Activated CD4-positive, alpha-beta T cell treated with anti-CD3 and anti-CD28 coated beads for 4 hours (primary cell): ENCODE measurements around the gene DLK1.

Experiments
- DNase-seq, 2 donors: peaks; one replicate each; pipeline ENCODE4 v3.0.0-alpha.2; 2020

DLK1 gene

DNA sequence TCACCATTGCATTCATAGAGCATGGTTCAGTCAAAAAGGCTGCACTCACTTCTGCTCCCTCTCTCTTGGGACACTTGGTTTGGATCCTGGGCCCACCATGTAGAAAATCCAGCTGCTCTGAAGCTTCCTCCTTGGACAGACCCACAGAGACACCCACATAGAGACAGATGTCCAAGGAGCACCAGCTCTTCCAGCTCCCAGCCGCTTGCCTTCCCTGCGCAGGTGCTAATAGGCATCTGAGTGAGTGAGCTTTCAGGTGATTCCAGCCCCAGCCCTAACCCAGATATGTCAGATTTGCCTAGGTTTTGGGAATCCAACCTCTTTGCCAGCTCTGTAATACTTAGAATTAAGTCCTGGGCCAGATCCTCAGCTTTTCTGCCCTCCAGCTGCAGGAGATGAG, 38.6 kb downstream of the DLK1 start:
- DNase-seq = no peak

DNA sequence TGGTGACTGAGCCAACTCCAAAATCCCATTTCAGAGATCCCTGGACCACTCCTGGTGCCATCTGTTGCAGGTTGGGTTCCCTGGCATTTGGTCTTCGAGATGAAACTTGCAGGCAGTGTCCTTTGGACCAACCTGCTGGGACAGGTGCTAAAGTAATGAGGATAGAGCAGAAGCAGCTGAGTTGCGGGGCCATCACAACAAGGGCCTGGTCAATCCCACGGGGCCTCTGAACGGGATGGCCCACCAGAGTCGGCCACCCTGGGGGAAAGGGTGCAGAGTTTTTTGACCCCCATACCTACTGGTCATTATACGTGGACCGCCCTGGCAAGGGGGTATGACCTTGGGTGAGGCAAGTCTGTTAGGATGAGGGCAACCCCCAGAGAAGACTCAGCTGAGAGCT, 39.3 kb downstream of the DLK1 start:
- no peak for DNase-seq

DNA sequence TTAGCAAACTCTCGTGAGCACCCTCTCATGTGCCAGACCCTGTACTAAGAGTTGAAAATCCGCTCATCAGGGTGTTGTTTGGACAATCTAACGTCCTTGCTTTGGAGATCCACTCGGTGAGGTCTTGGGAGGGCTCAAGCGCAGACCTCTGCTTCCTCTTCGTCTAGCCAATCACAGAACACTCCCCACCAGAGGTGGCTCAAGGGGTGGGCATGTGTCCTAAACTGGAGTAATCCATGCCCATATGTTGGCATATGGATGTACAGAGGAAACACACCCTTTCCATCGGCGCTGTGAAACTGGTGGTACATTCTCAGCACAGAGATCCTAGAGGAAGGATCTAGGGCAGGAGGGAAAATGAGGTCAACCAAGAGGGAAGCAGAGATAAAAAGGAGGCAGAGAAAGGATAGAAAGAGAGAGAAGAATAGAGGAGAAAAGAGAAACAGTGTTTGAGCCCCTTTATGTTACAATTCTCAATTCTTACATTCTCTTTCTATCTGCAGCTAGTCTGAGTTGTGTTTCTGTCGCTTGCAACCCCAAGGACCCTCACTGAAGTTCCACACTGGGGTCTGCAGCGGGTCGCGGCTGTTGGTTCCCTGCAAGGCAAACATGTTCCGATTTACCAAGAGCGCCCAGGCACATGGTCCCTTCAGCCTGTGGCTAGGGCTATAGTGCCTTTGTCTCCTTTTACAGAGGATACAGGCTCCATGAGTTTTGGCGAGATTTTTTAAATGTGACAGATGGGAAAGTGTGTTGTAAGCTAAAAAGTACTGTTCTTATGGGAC, 40.5 kb downstream of the DLK1 start:
- no peak for DNase-seq

DNA sequence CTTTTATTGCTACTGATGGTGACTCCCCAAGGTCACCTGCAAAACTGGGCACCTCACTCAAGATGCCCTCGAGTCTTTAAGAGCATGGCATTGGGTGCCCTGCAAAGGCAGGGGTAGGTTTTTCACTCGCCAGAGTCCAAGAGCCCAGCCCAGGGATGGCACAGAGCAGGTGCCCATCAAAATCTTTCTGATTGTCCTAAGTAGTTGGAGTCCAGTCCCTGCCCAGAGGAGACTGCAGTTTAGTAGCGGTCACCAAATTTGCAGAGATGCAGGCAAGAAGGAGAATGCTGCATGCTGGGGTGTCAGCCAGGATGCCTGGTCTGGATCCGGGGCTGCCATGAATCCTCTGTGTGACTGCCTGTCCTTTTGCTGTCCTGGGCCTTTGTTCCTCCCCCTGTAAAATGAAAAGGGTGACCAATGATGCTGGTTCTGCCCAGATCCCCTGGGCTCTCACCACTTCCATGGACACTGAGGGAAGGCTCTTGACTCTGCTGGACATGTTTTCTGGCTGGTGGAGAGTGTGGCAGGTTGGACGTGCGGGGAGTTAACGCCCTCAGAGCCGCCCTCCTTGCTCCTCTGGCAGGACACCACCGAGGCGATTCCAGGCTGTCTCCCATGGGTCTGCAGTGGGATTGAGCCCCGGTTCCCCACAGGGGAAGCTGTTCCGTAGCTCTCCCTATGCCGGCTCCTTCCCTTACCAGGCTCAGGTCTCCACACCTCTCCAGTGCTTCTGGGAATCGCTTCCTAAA, 41.3 kb downstream of the DLK1 start:
- no peak for DNase-seq

DNA sequence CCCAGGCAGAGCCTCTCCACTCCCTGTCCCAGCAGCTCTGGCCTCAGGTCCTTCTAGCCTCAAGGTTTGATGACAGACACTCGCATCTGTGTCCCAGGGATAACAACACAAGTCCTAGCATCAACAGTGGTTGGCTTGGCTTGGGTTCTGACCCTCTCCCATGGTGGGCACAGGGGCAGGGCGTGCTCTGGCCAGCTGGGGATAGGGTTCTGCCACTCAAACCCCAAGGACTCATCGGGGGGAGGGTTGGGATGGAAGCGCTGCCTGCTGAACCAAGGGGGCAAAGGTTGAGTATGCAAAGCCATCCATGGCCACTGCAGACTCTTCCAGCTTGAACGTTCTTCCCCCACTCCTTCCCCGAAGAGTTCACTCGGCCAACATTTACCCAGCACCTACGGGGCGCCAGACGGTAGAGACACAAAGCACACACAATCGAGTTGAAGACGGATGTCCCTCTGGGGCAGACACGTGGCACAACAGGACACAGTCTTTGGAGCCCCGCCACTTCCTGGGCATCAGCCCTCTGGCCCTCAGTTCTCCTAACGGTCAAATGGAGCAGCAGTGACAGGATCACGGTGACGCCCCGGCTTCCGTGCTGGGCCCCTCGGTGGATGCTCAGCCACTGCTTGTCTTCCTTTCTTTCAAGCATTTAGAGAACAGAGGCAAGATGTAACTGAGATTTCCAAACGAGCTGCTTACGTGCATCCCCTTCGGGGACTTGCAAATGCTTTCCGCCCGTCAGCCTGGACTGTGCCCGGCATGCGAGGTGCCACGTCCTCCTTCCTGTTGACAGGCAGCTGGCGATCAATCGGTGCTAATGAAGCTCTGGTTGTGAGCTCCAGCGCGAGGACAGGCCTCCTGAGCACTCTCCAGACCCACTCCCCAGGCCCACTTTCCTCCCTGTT, 42.6 kb downstream of the DLK1 start:
- DNase-seq = no peak

DNA sequence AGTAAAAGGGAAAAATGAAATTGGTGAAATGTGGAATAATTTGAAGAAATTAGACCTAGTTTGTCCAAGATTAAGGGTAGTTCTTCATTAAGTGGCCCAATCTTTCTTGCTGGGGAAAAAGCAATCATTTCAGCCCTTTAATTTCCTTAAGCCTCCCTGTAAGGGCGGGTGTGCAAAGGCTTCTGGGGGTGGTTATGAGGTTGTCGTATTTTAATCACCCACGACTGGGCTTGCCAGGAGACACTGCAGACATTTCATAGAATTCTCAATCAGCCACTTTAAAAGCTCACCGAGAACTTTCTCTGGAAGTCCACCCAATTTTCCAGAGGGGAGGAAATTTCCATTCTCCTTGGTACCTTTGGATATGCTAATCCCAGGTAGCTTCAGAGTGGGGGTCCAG, 43.4 kb downstream of the DLK1 start:
- DNase-seq = no peak

DNA sequence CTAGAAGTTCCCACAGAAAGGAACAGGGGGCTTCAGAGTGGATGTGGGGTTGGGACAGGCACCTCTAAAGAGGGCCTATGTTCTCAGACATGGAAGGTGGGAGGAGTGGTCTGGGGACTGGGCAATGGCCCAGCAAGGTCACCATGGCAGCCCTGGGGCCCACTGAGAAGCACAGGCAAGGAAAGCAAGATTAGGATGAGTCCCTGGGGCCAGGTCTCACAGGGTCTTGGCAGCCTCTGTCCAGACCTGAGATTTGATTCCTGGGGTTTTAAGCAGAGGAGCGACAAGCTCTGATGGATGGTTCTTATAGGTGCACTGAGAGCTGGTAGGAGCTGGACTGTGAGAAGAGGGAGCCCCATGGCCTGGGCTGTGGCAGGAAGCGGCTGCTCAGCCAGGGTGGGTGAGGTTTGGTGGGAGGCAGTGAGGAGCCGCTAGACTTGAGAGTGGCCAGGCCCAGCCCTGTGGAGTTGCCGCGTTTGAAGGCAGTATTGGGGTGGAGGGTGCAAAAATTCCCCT, 44.0 kb downstream of the DLK1 start:
- DNase-seq = no peak

DNA sequence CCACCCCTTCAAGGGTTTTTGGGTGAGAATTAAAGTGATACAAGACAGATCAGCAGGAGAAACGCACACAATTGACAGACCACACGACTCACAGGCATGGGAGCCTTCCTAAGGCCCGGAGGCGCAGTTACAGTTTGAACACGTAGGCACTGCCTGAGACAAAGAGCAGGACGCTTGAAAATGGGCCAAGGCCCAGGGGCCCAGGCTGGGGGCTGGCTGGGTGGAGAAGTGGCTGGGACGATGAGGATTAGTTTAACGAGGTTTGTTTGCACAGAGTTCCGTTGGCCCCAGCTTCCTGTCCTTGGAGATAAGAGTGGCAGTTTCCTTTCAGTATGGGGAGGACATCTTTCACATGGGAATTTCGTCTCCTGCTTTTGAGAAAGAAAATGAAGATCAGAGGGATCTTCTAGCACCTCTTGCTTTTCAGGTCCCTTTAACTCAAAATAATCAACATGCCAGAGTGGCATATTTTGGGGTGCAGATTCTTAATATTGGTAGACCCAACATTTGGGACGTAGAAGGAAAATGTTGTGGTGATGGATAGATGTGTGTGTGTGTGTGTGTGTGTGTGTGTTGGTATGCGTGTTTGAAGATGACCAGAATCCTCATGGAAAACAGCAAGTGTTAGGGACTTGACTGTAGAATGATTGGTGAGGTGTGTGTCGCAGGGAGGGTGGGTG, 44.6 kb downstream of the DLK1 start:
- DNase-seq = no peak

DNA sequence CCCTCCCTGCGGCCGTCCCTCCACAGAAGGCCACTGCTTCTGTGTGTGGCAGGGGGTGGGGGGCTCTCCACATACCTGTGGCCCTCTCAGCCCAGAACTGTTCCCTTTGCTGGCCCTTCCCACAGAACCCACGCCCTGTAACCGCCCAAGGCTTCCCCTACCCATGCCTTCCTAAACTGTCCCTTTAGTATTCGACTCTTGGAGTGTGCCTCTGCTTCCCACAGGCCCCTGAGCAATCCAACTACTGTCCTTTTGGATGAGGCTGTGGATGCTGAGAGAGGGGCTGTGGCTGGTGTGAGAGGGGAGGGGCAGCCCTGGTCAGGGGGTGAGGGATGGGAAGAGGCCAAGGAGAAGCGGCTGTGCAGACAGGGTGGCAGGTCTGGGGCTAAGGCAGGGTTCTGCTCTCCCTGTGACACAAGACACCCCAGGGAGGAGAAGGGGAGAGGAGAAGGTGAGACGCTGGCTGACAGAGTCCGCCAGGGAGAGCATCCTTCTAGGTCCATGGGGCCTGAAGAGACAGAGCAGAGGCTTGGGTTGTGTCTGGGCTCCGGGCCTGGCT, 46.0 kb downstream of the DLK1 start:
- no peak for DNase-seq

DNA sequence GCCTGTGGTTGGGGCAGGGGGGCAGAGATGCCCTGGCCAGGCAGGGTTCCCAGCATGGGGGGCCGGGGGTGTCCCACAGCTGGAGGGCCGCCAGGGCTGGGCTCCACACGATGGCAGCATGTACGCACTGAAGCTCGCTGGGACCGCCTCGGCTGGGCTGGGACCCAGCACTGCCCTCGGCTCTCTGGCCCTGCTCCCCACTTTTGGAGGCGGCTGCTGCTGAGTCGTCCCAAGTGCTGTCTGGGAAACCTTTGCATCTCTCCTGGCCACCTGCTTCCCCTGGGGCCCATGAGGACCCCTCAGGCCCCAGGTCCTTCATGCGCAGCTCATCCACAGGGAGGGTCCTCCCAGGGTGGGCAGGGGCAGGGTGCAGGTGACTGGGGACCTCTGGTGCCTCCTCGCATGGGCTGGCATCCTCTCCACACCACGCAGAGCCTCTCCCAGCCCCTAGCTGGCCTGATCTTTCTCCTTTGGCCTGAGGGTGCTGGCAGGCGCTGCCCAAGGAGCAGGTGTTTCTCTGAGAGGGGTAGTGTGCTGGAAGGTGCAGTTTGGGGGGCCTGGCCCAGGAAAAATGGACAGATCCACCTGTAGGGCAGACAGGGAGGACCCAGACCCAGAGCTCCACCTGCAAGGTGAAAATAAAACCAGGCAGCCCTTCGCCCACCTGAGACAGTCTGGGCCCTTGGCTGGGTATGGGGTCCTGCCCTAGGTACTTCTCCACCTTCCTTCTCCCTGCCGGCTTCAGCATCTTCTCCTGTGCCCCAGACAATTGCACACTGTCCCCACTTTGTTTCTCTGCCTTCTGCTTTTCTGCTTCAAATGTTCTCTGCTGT, 46.9 kb downstream of the DLK1 start:
- no peak for DNase-seq

DNA sequence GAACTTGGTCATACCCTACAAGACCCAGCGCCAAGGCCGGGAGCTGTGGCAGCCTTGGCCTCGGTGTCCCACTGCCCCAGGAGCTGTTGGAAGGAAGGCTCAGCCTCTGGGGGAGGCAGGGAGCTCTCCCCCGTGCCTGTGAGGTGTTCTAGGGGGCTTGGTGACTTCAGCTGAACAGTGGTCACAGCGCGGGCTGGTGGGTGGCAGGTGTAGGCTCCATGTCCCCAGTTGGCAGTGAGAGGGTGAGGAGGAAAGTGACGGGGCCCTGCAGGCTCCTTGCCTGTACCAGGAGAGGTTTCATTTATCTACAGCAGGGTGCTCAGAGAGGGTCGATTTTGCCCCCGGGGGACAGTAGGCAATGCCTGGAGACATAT, 47.5 kb downstream of the DLK1 start:
- DNase-seq = no peak

DNA sequence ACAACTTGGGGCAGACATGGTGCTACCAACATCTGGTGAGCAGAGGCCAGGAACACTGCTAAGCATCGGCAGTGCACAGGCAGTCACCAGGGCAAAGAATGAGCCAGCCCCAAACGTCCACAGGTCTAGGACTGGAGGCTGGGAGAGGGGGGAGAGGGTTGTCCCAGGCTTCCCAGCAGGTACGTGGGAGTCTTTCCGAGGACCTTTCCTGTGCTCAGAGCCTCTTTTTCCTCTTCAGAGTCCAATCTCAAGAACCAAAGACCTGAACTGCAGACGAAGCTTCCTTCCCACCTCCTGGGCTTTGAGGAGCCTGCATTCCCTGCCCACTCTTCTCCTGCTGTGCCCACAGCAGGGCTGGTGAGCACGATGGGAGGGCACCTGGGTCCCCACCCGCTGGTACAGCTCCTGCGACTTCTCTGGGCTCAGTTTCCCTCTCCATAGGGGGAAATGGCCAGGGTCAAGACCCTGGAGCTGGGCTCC, 48.7 kb downstream of the DLK1 start:
- DNase-seq = no peak

DNA sequence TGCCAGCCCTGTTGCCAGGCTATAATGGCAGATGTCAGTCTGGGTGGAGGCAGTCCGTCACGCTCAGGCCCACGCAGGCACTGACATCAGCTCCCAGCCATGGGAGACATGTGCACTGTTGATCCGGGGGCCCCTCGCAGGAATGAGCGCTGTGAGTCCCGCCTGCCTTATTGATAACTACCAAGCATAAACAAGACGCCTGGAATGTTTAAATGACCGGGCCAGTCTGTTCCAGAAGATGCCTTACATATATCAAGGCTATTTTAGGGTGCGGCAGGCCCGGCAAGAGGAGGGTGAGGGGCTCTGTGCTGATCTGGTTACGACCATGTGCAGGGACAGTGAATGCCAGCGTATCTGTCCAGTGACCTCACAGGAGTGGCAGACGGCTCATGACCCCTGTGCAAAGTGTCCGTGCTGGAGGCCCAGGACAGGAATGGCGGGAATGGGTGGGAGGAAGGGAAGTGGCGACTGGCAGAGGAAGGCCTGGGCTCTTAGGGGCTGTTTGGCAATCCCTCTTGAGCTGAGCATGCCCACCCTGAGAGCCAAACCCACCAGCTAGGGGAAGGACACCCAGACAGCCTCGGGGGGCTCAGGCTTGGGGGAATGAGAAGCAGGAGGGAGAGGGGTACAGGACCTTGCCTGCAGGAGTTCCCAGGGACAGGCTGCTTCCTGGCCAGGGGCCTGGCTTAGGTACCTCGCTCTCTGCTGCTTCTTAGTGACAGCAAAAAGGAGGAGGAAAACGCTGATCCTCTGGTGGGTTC, 49.3 kb downstream of the DLK1 start:
- DNase-seq = no peak

DNA sequence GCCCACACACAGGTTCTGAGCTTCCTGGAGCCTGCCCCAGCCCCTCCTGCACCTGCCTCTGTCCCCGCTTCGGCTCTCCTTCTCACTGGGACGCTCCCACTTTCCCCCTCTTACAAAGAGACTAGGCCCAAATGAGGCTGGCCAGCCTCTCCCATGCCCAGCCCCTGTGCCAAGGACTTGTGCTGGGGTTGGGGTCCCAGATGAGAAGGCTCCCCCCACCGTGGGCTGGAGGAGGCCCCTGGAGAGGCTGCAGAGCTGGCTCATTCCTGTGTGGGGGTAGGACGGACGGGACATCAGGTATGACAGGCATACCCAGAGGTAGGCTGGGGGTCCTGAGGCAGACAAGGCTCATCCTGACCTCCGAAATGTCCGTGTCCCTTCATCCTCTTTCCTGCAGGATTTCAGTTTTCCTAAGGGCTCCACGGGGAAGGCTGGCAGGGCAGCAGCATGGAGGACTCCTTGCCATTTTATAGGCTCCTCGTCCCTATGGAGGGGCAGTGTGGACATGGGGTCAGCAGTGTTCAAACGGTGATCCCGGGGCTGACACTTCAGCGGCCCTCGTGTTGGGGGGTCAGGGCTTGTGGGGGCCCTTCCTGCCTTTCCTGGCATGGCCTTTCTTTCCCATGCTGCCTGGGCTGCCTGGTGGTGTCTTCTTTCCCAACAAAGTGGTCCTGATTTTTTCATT, 50.1 kb downstream of the DLK1 start:
- no peak for DNase-seq

DNA sequence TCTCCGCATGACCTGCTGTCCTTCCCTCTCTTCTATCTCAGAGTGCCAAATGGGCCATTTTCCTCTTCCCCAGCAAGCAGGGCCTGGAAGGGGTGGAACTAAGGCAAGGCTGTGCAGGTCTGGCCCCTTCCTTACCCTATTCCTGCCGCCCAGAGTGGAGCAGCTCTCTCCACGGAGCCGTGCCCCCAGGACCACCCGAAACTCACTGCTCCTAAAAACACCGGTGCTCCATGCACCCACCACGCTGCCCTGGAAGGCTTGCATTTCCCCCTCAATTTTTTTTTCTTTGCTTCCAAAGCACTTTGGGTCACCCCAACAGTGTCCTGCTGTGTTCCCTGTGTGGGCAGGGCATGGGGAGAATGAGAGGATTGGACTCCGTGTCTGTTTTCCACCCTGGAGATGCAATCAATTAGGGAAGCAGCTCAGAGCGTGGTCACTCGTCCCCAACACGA, 50.7 kb downstream of the DLK1 start:
- no peak for DNase-seq

DNA sequence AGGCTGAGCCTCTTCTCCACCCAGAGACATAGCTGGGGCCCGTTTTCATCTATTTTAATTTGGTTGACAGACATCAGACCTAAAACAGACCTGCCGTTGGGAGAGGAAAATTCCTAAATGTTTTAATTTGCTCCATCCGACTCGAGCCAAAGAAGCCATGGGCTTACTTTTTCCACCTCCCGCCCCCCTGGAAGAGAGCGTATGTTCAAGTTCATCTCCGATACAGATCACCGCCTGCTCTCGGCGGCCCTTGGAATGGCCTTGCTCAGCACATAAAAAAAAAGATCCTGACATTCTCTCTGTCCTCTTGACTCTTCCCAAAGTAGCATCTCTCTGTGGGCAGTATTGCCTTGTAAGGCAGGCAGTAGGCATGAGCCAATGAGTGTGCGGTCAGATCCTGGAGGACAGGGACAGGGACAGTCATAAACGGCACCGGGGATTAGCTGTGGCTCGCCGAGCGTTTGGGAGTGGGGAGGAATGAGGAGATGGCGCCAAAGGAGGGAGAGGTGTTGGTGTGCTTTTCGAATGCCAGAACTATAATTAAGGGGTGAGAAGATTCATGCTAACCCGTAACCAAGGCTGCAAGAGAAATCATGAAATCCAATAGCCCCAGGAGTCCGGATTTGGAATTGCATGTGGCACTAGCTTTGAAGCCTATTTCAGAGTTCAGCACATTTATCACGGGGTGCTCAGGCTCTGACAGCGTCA, 51.3 kb downstream of the DLK1 start:
- DNase-seq = no peak

DNA sequence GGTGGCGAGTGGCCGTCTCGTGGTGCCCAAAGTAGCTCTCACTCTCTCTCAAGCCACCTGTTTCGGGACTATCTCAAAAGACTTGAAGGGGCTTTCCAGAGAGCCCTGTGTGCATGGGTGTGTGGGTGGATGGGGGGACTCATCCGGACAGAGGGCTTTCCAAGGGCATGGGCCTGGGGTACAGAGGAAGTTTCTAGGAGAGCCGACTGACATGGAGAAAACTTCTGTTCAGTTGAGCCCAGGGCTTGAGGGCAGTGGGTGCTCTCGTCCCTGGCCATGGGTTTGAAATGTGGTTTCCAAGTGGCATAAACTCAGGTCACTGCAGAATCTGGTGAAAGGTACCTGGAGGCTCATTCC, 51.8 kb downstream of the DLK1 start:
- no peak for DNase-seq

DNA sequence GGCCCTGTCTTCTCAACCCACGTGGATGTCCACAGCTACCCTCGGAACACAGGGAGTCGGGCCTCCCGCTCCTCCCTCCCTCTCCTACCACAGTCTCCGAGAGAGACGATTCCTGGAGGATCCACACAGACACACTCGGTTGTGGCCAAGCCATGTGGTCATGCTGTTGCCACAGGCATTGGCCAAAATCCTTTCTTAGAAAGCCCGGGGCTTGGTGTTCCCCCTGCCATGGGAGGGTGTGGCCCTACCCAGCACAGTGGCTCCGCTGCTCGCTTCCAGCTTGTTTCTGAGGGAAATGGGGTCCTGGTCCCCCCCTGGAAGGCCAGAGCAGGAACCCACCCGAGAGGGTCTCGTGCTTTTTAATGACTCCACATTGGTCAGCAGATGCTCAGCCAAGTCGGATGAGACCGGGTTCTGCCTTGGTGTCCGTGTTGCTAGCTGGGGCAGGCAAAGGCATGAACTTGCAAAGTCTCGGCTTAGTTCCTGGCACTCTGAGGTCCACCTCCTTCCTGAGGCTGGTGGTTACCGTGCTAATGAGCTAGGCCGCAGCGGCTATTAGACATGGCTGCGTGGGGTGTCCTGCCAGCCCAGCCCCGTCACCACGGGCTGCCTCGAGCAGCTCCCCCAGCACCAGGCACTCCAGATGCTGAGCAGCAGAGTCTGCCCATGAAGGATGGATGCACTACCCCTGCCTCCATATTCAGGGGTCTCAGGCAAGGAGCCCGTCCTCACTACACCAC, 52.4 kb downstream of the DLK1 start:
- no peak for DNase-seq

DNA sequence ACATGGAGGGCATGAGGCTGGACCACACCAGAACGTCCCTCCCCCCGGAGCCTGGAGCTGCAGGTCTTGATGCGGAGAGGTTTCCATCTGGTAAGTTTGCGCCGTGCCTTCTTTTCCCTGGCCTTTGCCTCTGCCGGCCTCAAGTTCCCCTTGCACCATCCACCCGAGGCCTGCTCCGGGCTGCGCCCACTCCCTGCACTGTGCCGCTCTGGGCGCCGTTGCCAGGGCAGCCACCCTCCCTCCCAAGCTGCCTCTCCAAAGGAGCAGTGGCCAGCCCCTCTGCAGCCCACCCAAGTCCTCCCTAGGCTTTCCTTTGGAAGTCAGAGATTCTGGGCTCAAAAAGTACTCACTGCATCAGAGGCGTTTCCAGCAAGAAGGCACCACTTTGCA, 53.0 kb downstream of the DLK1 start:
- no peak for DNase-seq
